NT2/D1 (cell line): Measurements from ENCODE around the gene TENT4A.

Experiments
- DNase-seq: peaks from one replicate; pipeline ENCODE4 v3.0.0-alpha.2; 2011; ENCODE audit warnings: low read depth, low spot score
- H3K27me3 ChIP-seq: 2 replicates; pipeline ENCODE4 v1.6.0; 2011; ENCODE audit warnings: mild to moderate bottlenecking; ENCODE audit not compliant: insufficient read length, insufficient read depth
- H3K36me3 ChIP-seq: 2 replicates; pipeline ENCODE4 v1.6.1; 2011; ENCODE audit warnings: mild to moderate bottlenecking, low read length, mixed read lengths; ENCODE audit not compliant: insufficient read depth, insufficient read length
- H3K4me1 ChIP-seq: 2 replicates; pipeline ENCODE4 v1.5.1; 2011; ENCODE audit not compliant: insufficient read depth, insufficient read length
- H3K4me3 ChIP-seq: 2 replicates; pipeline ENCODE4 v1.5.1; 2011; ENCODE audit warnings: low read depth; ENCODE audit not compliant: insufficient read length
- H3K9ac ChIP-seq: 2 replicates; pipeline ENCODE4 v1.6.0; 2011; ENCODE audit warnings: low read depth; ENCODE audit not compliant: insufficient read length
- H3K9me3 ChIP-seq: 2 replicates; pipeline ENCODE4 v1.5.1; 2011; ENCODE audit warnings: mild to moderate bottlenecking, low read length; ENCODE audit not compliant: insufficient read depth
- SUZ12 ChIP-seq: IDR thresholded peaks from 2 replicates; pipeline ENCODE4 v1.6.1; 2011; ENCODE audit not compliant: insufficient read length, insufficient read depth; ENCODE audit errors: extremely low read depth
- YY1 ChIP-seq: IDR thresholded peaks from 2 replicates; pipeline ENCODE4 v1.6.1; 2011; ENCODE audit not compliant: insufficient read length, insufficient read depth
- ZNF274 ChIP-seq: IDR thresholded peaks from 2 replicates; pipeline ENCODE4 v1.6.1; 2011; ENCODE audit warnings: mild to moderate bottlenecking, low read depth, low read length

TENT4A gene

GRCh38 chr5:6712577-6713273 lies 507 bp upstream of the TENT4A start:
- Histone ChIP-seq H3K9ac (peak overlapping the region; percentile 91), H3K4me1 (peaks cover 5% of the 10 kb centered on the region), H3K27me3 (peaks cover 10% of the 10 kb centered on the region), H3K4me3 (peak overlapping the region; percentile 61), H3K36me3 (peaks cover 21% of the 10 kb centered on the region), H3K9me3 (no peaks in the 10 kb centered on the region)
- peak; percentile 85 for DNase-seq
- TF ChIP-seq ZNF274 = no peak

- peak overlapping the region; percentile 64 for H3K4me3 ChIP-seq
- H3K27me3 ChIP-seq = peaks cover 10% of the 10 kb centered on the region
- peaks cover 6% of the 10 kb centered on the region for H3K4me1 ChIP-seq
- peaks cover 36% of the 10 kb centered on the region for H3K36me3 ChIP-seq
- no peak for DNase-seq
- TF ChIP-seq SUZ12 = no peak
- TF ChIP-seq ZNF274 = no peak
- TF ChIP-seq YY1 = no peak
- no peaks in the 10 kb centered on the region for H3K9me3 ChIP-seq
- peak overlapping the region; percentile 72 for H3K9ac ChIP-seq
These were observed 1.2 kb downstream of the TENT4A start for GRCh38 chr5:6714226-6715041.

GRCh38 chr5:6715271-6715670 lies 2.0 kb downstream of the TENT4A start:
- Histone ChIP-seq H3K9ac (peak overlapping the region; percentile 33), H3K27me3 (peaks cover 10% of the 10 kb centered on the region), H3K9me3 (no peaks in the 10 kb centered on the region), H3K4me1 (peaks cover 7% of the 10 kb centered on the region), H3K4me3 (peak overlapping the region; percentile 64), H3K36me3 (peaks cover 37% of the 10 kb centered on the region)
- no peak for TF ChIP-seq ZNF274
- TF ChIP-seq SUZ12 = no peak
- no peak for TF ChIP-seq YY1
- no peak for DNase-seq

GRCh38 chr5:6715758-6716628 lies 2.8 kb downstream of the TENT4A start:
- no peak for DNase-seq
- Histone ChIP-seq H3K27me3 (peaks cover 5% of the 10 kb centered on the region), H3K9ac (peak overlapping the region; percentile 33), H3K36me3 (peaks cover 37% of the 10 kb centered on the region), H3K4me1 (peaks cover 7% of the 10 kb centered on the region), H3K9me3 (no peaks in the 10 kb centered on the region), H3K4me3 (peak overlapping the region; percentile 15)
- no peak for TF ChIP-seq SUZ12
- TF ChIP-seq YY1 = no peak
- TF ChIP-seq ZNF274 = no peak

GRCh38 chr5:6716629-6717149 lies 3.5 kb downstream of the TENT4A start:
- H3K27me3 ChIP-seq = no peaks in the 10 kb centered on the region
- H3K4me1 ChIP-seq = peaks cover 7% of the 10 kb centered on the region
- no peak overlapping the region for H3K9ac ChIP-seq
- no peaks in the 10 kb centered on the region for H3K9me3 ChIP-seq
- DNase-seq = no peak
- H3K4me3 ChIP-seq = no peak overlapping the region
- TF ChIP-seq ZNF274 (no peak), YY1 (no peak), SUZ12 (no peak)
- peaks cover 37% of the 10 kb centered on the region for H3K36me3 ChIP-seq

- H3K4me3 ChIP-seq = no peak overlapping the region
These were observed 4.0 kb downstream of the TENT4A start for GRCh38 chr5:6717247-6717646.

GRCh38 chr5:6717687-6718086 lies 4.5 kb downstream of the TENT4A start:
- no peak overlapping the region for H3K9ac ChIP-seq
- peaks cover 7% of the 10 kb centered on the region for H3K4me1 ChIP-seq
- H3K9me3 ChIP-seq = no peaks in the 10 kb centered on the region
- TF ChIP-seq YY1 (no peak), SUZ12 (no peak), ZNF274 (no peak)
- no peak for DNase-seq
- H3K36me3 ChIP-seq = peaks cover 37% of the 10 kb centered on the region
- no peaks in the 10 kb centered on the region for H3K27me3 ChIP-seq
- no peak overlapping the region for H3K4me3 ChIP-seq

More at GRCh38 chr5:6717247-6717646, 4.0 kb downstream of the TENT4A start:
- peaks cover 7% of the 10 kb centered on the region for H3K4me1 ChIP-seq
- H3K27me3 ChIP-seq = no peaks in the 10 kb centered on the region
- DNase-seq = no peak
- peaks cover 37% of the 10 kb centered on the region for H3K36me3 ChIP-seq
- H3K9ac ChIP-seq = no peak overlapping the region
- H3K9me3 ChIP-seq = no peaks in the 10 kb centered on the region
- TF ChIP-seq ZNF274 (no peak), SUZ12 (no peak), YY1 (no peak)
